ENCODE results near the gene LANCL3. TPM values are rescaled to one million over a fixed set of nuclear protein-coding genes. Genes with fewer than 3 reads are reported as not detected.

The LANCL3 gene
- total RNA-seq, 1 donor from 2014 or later = 0.07 TPM

DNA sequence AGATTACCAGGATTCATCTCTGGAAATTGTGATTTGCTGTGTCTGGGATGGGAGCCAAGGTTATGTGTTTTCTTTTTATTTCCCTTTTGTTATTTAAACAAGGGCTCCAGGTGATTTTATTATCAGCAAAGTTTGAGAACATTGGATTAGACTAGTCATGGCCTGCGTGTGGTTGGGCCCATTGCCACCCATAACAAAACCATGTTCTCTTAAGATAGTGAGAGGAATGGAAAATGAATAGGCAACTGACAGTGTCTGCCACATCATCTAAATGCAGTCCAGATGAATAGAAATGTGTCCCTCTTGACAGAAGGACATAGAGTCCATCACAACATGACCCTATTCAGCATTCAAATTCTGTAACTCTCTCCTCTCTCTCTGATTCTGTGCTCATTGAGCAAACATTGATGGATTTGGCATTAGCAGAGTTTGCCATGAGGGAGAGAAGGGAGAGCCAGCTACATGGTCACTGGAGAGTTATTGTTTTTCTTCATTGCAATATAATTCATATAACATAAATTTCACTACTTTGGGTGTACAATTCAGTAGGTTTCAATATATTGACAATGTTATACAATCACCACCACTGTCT lies 125.8 kb downstream of the LANCL3 start:
- Mint-ChIP-seq H3K4me1 (no peaks in the 10 kb centered on the region), H3K36me3 (ENCODE audit: low read depth) (peaks cover 6% of the 10 kb centered on the region), H3K9me3 (peaks cover 11% of the 10 kb centered on the region), H3K4me3 (no peak overlapping the region), H3K27me3 (ENCODE audit: low read depth) (no peaks in the 10 kb centered on the region), H3K27ac (ENCODE audit: unreplicated experiment) (no peak overlapping the region)
- TF ChIP-seq, protein P1, sequence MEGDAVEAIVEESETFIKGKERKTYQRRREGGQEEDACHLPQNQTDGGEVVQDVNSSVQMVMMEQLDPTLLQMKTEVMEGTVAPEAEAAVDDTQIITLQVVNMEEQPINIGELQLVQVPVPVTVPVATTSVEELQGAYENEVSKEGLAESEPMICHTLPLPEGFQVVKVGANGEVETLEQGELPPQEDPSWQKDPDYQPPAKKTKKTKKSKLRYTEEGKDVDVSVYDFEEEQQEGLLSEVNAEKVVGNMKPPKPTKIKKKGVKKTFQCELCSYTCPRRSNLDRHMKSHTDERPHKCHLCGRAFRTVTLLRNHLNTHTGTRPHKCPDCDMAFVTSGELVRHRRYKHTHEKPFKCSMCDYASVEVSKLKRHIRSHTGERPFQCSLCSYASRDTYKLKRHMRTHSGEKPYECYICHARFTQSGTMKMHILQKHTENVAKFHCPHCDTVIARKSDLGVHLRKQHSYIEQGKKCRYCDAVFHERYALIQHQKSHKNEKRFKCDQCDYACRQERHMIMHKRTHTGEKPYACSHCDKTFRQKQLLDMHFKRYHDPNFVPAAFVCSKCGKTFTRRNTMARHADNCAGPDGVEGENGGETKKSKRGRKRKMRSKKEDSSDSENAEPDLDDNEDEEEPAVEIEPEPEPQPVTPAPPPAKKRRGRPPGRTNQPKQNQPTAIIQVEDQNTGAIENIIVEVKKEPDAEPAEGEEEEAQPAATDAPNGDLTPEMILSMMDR (conservative IDR thresholded peaks at IDR 0.05) = no peak
- no peak for DNase-seq (ENCODE audit: low read depth, low spot score)

- Mint-ChIP-seq H3K9me3 (peaks cover 5% of the 10 kb centered on the region), H3K4me1 (no peaks in the 10 kb centered on the region), H3K27me3 (ENCODE audit: low read depth) (no peaks in the 10 kb centered on the region), H3K36me3 (ENCODE audit: low read depth) (peaks cover 3% of the 10 kb centered on the region), H3K27ac (ENCODE audit: unreplicated experiment) (no peak overlapping the region), H3K4me3 (no peak overlapping the region)
- TF ChIP-seq, protein P1 (conservative IDR thresholded peaks at IDR 0.05) = no peak
- DNase-seq (ENCODE audit: low read depth, low spot score) = no peak
Measured at GRCh38 chrX:37701588-37701987, 130.1 kb downstream of the LANCL3 start.

DNA sequence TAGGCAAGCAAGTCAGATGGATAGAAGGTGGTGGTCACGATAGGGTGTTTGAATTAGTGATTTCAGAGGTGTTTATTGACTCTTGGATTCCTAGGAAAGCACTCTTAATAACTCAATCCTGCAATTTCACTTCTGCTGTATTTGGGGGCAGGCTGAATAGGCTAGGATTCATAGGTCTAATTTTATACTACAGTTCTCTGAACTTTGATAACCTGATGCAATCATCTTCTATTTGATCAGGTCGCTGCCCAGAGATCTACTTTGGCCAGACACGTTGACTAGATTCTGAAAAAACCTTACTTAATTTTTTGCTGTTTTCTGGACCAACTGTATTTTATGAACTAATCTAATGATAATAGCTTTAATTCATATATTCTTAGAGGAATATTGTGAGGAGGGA lies 140.5 kb downstream of the LANCL3 start:
- peaks cover 8% of the 10 kb centered on the region for H3K9me3 Mint-ChIP-seq
- H3K36me3 Mint-ChIP-seq (ENCODE audit: low read depth) = no peaks in the 10 kb centered on the region
- no peak overlapping the region for H3K27ac Mint-ChIP-seq (ENCODE audit: unreplicated experiment)
- TF ChIP-seq, protein P1 (conservative IDR thresholded peaks at IDR 0.05) = no peak
- no peaks in the 10 kb centered on the region for H3K4me1 Mint-ChIP-seq
- no peaks in the 10 kb centered on the region for H3K27me3 Mint-ChIP-seq (ENCODE audit: low read depth)
- DNase-seq (ENCODE audit: low read depth, low spot score) = no peak
- H3K4me3 Mint-ChIP-seq = no peak overlapping the region

DNA sequence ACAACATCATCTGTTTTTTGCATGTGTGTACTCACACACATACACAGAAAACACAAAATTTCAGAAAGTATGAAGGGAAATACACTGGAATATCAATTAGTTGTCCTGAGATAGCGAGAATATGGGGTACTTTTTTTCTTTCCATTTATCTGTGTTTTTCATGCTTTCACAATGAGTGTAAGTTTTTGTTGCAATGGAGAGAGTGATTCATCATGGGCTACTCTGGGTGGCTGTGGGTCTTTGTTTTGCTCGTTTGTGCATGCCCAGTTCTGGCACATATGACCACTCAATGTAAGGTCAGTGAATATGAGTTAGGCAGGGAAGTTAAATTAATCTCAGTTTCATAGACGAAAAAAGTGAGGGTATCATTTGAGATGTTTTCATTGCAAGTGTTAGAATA lies 141.0 kb downstream of the LANCL3 start:
- Mint-ChIP-seq H3K9me3 (peaks cover 8% of the 10 kb centered on the region), H3K36me3 (ENCODE audit: low read depth) (no peaks in the 10 kb centered on the region), H3K4me1 (no peaks in the 10 kb centered on the region), H3K27ac (ENCODE audit: unreplicated experiment) (no peak overlapping the region), H3K4me3 (no peak overlapping the region), H3K27me3 (ENCODE audit: low read depth) (no peaks in the 10 kb centered on the region)
- TF ChIP-seq, protein P1 (conservative IDR thresholded peaks at IDR 0.05) = no peak
- no peak for DNase-seq (ENCODE audit: low read depth, low spot score)

- no peaks in the 10 kb centered on the region for H3K36me3 Mint-ChIP-seq (ENCODE audit: low read depth)
Measured at GRCh38 chrX:37714479-37714878, 143.0 kb downstream of the LANCL3 start.

More at GRCh38 chrX:37714479-37714878, 143.0 kb downstream of the LANCL3 start:
- no peaks in the 10 kb centered on the region for H3K4me1 Mint-ChIP-seq
- no peak overlapping the region for H3K27ac Mint-ChIP-seq (ENCODE audit: unreplicated experiment)
- H3K9me3 Mint-ChIP-seq = peaks cover 16% of the 10 kb centered on the region
- no peaks in the 10 kb centered on the region for H3K27me3 Mint-ChIP-seq (ENCODE audit: low read depth)
- no peak for DNase-seq (ENCODE audit: low read depth, low spot score)
- TF ChIP-seq, protein P1 (conservative IDR thresholded peaks at IDR 0.05) = no peak
- no peak overlapping the region for H3K4me3 Mint-ChIP-seq

Data from neural crest cell (in vitro differentiated cells).